Measurements from ENCODE around the gene BHLHE40. TPM values are rescaled to one million over a fixed set of nuclear protein-coding genes. Genes with fewer than 3 reads are reported as not detected.

Gene BHLHE40
- total and polyA plus RNA-seq, 2 of the 13 experiments (the other 11 are each of a cell fraction or from before 2014, with no cell fraction given), result 1.8 to 51.0 TPM

- TF ChIP-seq SKIL (CRISPR knock-in tag; IDR thresholded peaks at IDR 0.05; ENCODE audit: borderline replicate concordance) (peak; percentile 37), ZNF142 (CRISPR knock-in tag; IDR thresholded peaks at IDR 0.05) (no peak), EEA1 (CRISPR knock-in tag; IDR thresholded peaks at IDR 0.05; ENCODE audit: borderline replicate concordance) (no peak), BCL6 (CRISPR knock-in tag; IDR thresholded peaks at IDR 0.05) (peak; percentile 5; the same call in 1 of the 2 replicates), ZNF788 (CRISPR knock-in tag; IDR thresholded peaks at IDR 0.05; ENCODE audit: borderline replicate concordance) (0 out of 2 replicates have a peak, but pooled peaks have one; percentile 20), NONO (IDR thresholded peaks at IDR 0.05) (no peak), NONO (CRISPR knock-in tag; conservative IDR thresholded peaks at IDR 0.05) (peak; percentile 65), XRCC5 (optimal IDR thresholded peaks at IDR 0.05; ENCODE audit: low read length) (no peak), MNT (IDR thresholded peaks at IDR 0.05) (no peak), ZNF124 (CRISPR knock-in tag; IDR thresholded peaks at IDR 0.05) (no peak), ELK4 (CRISPR knock-in tag; IDR thresholded peaks at IDR 0.05; ENCODE audit: borderline replicate concordance) (0 out of 2 replicates have a peak, but pooled peaks have one; percentile 39), POLR2AphosphoS2 (IDR thresholded peaks at IDR 0.05; ENCODE audit: low read depth, low read length) (no peak), THAP7 (CRISPR knock-in tag; IDR thresholded peaks at IDR 0.05) (peak; percentile 53; the same call in 1 of the 2 replicates), RXRB (CRISPR knock-in tag; IDR thresholded peaks at IDR 0.05; ENCODE audit: borderline replicate concordance) (peak; percentile 21; the same call in 1 of the 2 replicates), CHD2 (IDR thresholded peaks at IDR 0.05; ENCODE audit: low read depth, low read length) (no peak), IRX3 (CRISPR knock-in tag; IDR thresholded peaks at IDR 0.05; ENCODE audit: borderline replicate concordance, low read depth) (0 out of 2 replicates have a peak, but pooled peaks have one; percentile 3), PHB2 (IDR thresholded peaks at IDR 0.05; ENCODE audit: partially characterized antibody) (no peak)
Measured at GRCh38 chr3:4979428-4980228, at the start of gene BHLHE40 (continued).
